IMR-90 (cell line): Measurements from ENCODE around the gene OGFOD2. TPM values are rescaled to one million over a fixed set of nuclear protein-coding genes. Genes with fewer than 3 reads are reported as not detected.

ENCODE experiments used
- ATAC-seq: fragments of 200-7000 bp; cut with Tn5 transposase; 2 replicates; pipeline ENCODE4 v1.9.1; 2020; ENCODE audit warnings: low read depth, mild to moderate bottlenecking, moderate library complexity
- BruUV-seq: library from RNA; stranded (reverse); fragments of 400-500 nt; replicated peaks from 2 replicates; lab custom pipeline; 2021; lab: Mats Ljungman, UMichigan
- CTCF ChIA-PET: fragments of 300-600 bp; formaldehyde crosslinking; extraction: SDS; loops from one replicate; lab custom pipeline; 2021; ENCODE audit warnings: antibody characterized with exemption; lab: Yijun Ruan, JAX
- POLR2A ChIA-PET: fragments of 300-600 bp; sonication (Branson Sonifier 250); formaldehyde crosslinking; loops from one replicate; lab custom pipeline; 2022; ENCODE audit warnings: antibody characterized with exemption; ENCODE audit not compliant: unreplicated experiment; lab: Charles Lee
- DNase-seq: peaks from one replicate; pipeline ENCODE4 v3.0.0; 2013
- H2AFZ ChIP-seq: replicated peaks from 2 replicates; pipeline ENCODE3; 2013; ENCODE audit warnings: low read length, mild to moderate bottlenecking; ENCODE audit not compliant: poor library complexity
- H2AK5ac ChIP-seq: 2 replicates; pipeline ENCODE4 v1.6.1; 2013; ENCODE audit warnings: low read depth, low read length, inconsistent platforms
- H2AK9ac ChIP-seq: replicated peaks from 2 replicates; pipeline ENCODE3; 2013; ENCODE audit warnings: mild to moderate bottlenecking, low read depth, low read length, moderate library complexity; ENCODE audit not compliant: poor library complexity
- H2BK120ac ChIP-seq: 2 replicates; pipeline ENCODE4 v1.6.1; 2013; ENCODE audit warnings: low read depth, low read length, inconsistent platforms
- H2BK15ac ChIP-seq: 3 replicates; pipeline ENCODE4 v1.6.1; 2013; ENCODE audit warnings: low read depth, low read length, inconsistent platforms
- H2BK20ac ChIP-seq: 2 replicates; pipeline ENCODE4 v1.6.1; 2013; ENCODE audit warnings: low read depth, mild to moderate bottlenecking, inconsistent platforms, low read length, moderate library complexity
- H2BK5ac ChIP-seq: 2 replicates; pipeline ENCODE4 v1.6.1; 2013; ENCODE audit warnings: mild to moderate bottlenecking, low read depth, low read length, inconsistent platforms; ENCODE audit not compliant: poor library complexity, severe bottlenecking
- H3K14ac ChIP-seq: replicated peaks from 2 replicates; pipeline ENCODE4 v1.6.1; 2013; ENCODE audit warnings: low read depth, low read length, inconsistent platforms
- H3K18ac ChIP-seq: 2 replicates; pipeline ENCODE4 v1.6.1; 2013; ENCODE audit warnings: low read depth, low read length, control low read depth
- H3K23ac ChIP-seq: 2 replicates; pipeline ENCODE4 v1.6.1; 2013; ENCODE audit warnings: low read depth, low read length, inconsistent platforms
- H3K27ac ChIP-seq: 2 replicates; pipeline ENCODE4 v1.5.1; 2013; ENCODE audit warnings: mild to moderate bottlenecking, control low read depth, low read length; ENCODE audit not compliant: insufficient read depth
- H3K27me3 ChIP-seq: 2 replicates; pipeline ENCODE4 v1.6.1; 2013; ENCODE audit warnings: low read length; ENCODE audit not compliant: control insufficient read depth, insufficient read depth
- H3K36me3 ChIP-seq: 2 replicates; pipeline ENCODE4 v1.6.1; 2013; ENCODE audit warnings: low read length, mixed read lengths; ENCODE audit not compliant: control insufficient read depth, insufficient read depth
- H3K4ac ChIP-seq: 2 replicates; pipeline ENCODE4 v1.6.1; 2013; ENCODE audit warnings: low read depth, low read length, inconsistent platforms
- H3K4me1 ChIP-seq: 2 replicates; pipeline ENCODE4 v1.6.1; 2013; ENCODE audit warnings: low read length, mixed read lengths; ENCODE audit not compliant: control insufficient read depth, insufficient read depth
- H3K4me2 ChIP-seq: 2 replicates; pipeline ENCODE4 v1.6.1; 2013; ENCODE audit warnings: low read depth, mild to moderate bottlenecking, control low read depth, low read length, moderate library complexity
- H3K4me3 ChIP-seq: 2 replicates; pipeline ENCODE4 v1.5.1; 2013; ENCODE audit warnings: low read depth, mild to moderate bottlenecking, control low read depth, low read length, moderate library complexity; ENCODE audit not compliant: insufficient read depth
- H3K56ac ChIP-seq: 2 replicates; pipeline ENCODE4 v1.6.1; 2013; ENCODE audit warnings: low read length, inconsistent platforms; ENCODE audit not compliant: insufficient read depth; ENCODE audit errors: extremely low read depth
- H3K79me1 ChIP-seq, 2 experiments: 2 replicates each; pipeline ENCODE4 v1.6.1; 2013; ENCODE audit warnings: low read length in 2 of 2, inconsistent platforms in 1 of 2, low read depth in 1 of 2
- H3K9ac ChIP-seq: 2 replicates; pipeline ENCODE4 v1.6.1; 2013; ENCODE audit warnings: low read depth, low read length, control low read depth
- H3K9me1 ChIP-seq: 2 replicates; pipeline ENCODE4 v1.6.1; 2013; ENCODE audit warnings: low read length, inconsistent platforms; ENCODE audit not compliant: insufficient read depth
- H3K9me3 ChIP-seq: 2 replicates; pipeline ENCODE4 v1.6.1; 2013; ENCODE audit warnings: low read length; ENCODE audit not compliant: control insufficient read depth, insufficient read depth
- H4K20me1 ChIP-seq: 2 replicates; pipeline ENCODE4 v1.6.1; 2013; ENCODE audit warnings: low read length, inconsistent platforms; ENCODE audit not compliant: insufficient read depth
- H4K5ac ChIP-seq: 2 replicates; pipeline ENCODE4 v1.6.1; 2013; ENCODE audit warnings: mild to moderate bottlenecking, low read depth, low read length, control low read depth
- H4K8ac ChIP-seq, 2 experiments: 2 replicates each; pipeline ENCODE4 v1.6.1; 2013; ENCODE audit warnings: low read depth in 2 of 2, low read length in 2 of 2, control low read depth in 1 of 2, inconsistent platforms in 1 of 2
- H4K91ac ChIP-seq: 2 replicates; pipeline ENCODE4 v1.6.1; 2013; ENCODE audit warnings: low read depth, low read length, inconsistent platforms; ENCODE audit not compliant: insufficient read depth
- BHLHE40 ChIP-seq: fragments of 150-350 bp; IDR thresholded peaks from 2 replicates; pipeline ENCODE4 v1.6.1; 2016; ENCODE audit warnings: mild to moderate bottlenecking, low read depth, low read length
- WGBS, 2 experiments: methylation state at CpG; one replicate each; pipeline versions ENCODE4 v1.1.5 to v1.1.7; 2013; ENCODE audit warnings: missing lambda C conversion rate in 2 of 2; ENCODE audit not compliant: insufficient read length in 1 of 2; ENCODE audit errors: extremely low coverage in 2 of 2; 5-methylcytosine and 5-hydroxymethylcytosine counted together
- dilution Hi-C: fragments of 300-500 bp; cut with HindIII; formaldehyde crosslinking; loops from one replicate; pipeline ENCODE4 v1.14.3; 2018; ENCODE audit warnings: low sequenced_read_pairs; ENCODE audit not compliant: unreplicated experiment
- in situ Hi-C: fragments of 300-500 bp; cut with MboI; formaldehyde crosslinking; loops from 3 replicates; pipeline ENCODE4 v1.14.3; 2019; ENCODE audit warnings: low sequenced_read_pairs, inconsistent platforms, mixed read lengths
- intact Hi-C: fragments of 100-400 bp; cut with micrococcal nuclease; formaldehyde crosslinking; loops from 2 replicates; pipeline ENCODE4 v1.10.0; 2022
- polyA plus RNA-seq, 3 experiments: library from polyadenylated mRNA; depleted of rRNA; stranded (reverse); fragments of >200 nt; gene quantifications; 2 replicates each; pipeline ENCODE4 v1.2.3, GENCODE V29; 2012; ENCODE audit warnings: low replicate concordance in 1 of 3
- total RNA-seq: library from RNA; depleted of rRNA; stranded (reverse); fragments of >200 nt; gene quantifications from 2 replicates; pipeline ENCODE4 v1.2.3, GENCODE V29; 2012

The OGFOD2 gene
- total and polyA plus RNA-seq, 2 of the 4 experiments (the other 2 are of a cell fraction) = 4.3 to 18.2 TPM

DNA sequence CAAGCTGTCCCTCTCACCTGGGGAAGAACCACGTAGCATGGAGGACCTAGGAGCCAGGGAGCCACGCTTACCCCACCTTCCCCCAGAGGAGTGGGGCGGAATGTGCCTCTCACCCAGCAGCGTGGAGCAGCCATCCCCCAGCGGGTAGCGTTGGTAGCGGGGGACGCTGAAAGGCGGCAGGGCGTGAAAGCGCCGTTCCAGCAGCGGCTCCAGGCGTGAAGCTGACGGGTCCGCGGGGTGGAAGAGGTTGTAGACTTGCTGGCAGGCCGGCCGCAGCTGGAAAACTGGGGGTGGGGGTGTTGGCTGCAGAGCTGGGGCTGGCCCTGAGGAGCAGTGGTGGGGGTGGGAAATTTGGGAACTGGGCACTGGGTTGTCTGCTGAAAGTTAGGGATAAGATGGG, 17.3 kb downstream of the OGFOD2 start:
- BruUV-seq = no TSS peak
- no peak overlapping the region for H3K4me3 ChIP-seq
- H2BK15ac ChIP-seq = no peak overlapping the region
- H4K5ac ChIP-seq = no peak overlapping the region
- no peak overlapping the region for H3K18ac ChIP-seq
- H3K4me2 ChIP-seq = no peak overlapping the region
- no peak overlapping the region for H3K56ac ChIP-seq
- no peak overlapping the region for H3K9ac ChIP-seq
- no peaks in the 10 kb centered on the region; the same call in 1 of the 2 replicates for H4K20me1 ChIP-seq
- no peak for ATAC-seq
- no peaks in the 10 kb centered on the region for H3K9me3 ChIP-seq
- peaks cover 2% of the 10 kb centered on the region; the same call in 1 of the 2 replicates for H3K9me1 ChIP-seq
- CTCF ChIA-PET = interaction anchor here (0.6 kb wide), 1 partner anchor 28 kb away, joined by 3 read pairs; no protein-coding TSS in a partner anchor
- H2AK5ac ChIP-seq = no peak overlapping the region
- intact Hi-C loops = no loop called here
- no peak overlapping the region for H2BK20ac ChIP-seq
- no peak overlapping the region for H3K14ac ChIP-seq
- in situ Hi-C loops = no loop called here
- dilution Hi-C loops = loop anchor here (25.0 kb wide), 1 partner anchor 245 kb away; the partner anchor contains the start of genes MPHOSPH9 and MTRFR
- H3K4ac ChIP-seq = no peak overlapping the region
- no peak for DNase-seq
- no peak overlapping the region for H4K8ac ChIP-seq
- no peaks in the 10 kb centered on the region for H3K27me3 ChIP-seq
- TF ChIP-seq BHLHE40 = no peak
- no peak overlapping the region for H4K91ac ChIP-seq
- H2AK9ac ChIP-seq = no peak overlapping the region
- H3K27ac ChIP-seq = no peak overlapping the region
- WGBS, 2 experiments = 55% methylated on average over 14 of the region's 19 CpGs; no CpG with 5 or more reads in 1 of the 2 experiments
- H3K23ac ChIP-seq = no peak overlapping the region
- H3K36me3 ChIP-seq = peaks cover 40% of the 10 kb centered on the region; the same call in 1 of the 2 replicates
- H3K4me1 ChIP-seq = no peaks in the 10 kb centered on the region
- no peak overlapping the region for H2BK5ac ChIP-seq
- H3K79me1 ChIP-seq = no peaks in the 10 kb centered on the region
- POLR2A ChIA-PET = no interaction called here
- H2BK120ac ChIP-seq = no peak overlapping the region
- H2AFZ ChIP-seq = no peak overlapping the region
